ENCODE data around the gene TGIF2. TPM values are rescaled to one million over a fixed set of nuclear protein-coding genes. Genes with fewer than 3 reads are reported as not detected.

TGIF2 gene
- total RNA-seq, 1 experiment from 2014 or later = 81.7 TPM

- H3K36me3 Mint-ChIP-seq (ENCODE audit: insufficient read depth in 1 of 3, low read depth in 3 of 3) = peaks cover 10 to 19% (median 16%) of the 10 kb centered on the region in 3 experiments; a peak in 6 of 7 replicates
Measured at GRCh38 chr20:36574366-36575135, 1.2 kb downstream of the TGIF2 start.

More at GRCh38 chr20:36574366-36575135, 1.2 kb downstream of the TGIF2 start:
- Histone ChIP-seq H3K4me1 (ENCODE audit: insufficient read depth, low read length) (peaks cover 8% of the 10 kb centered on the region), H4K8ac (replicated peaks; ENCODE audit: insufficient read length, low read depth, low read length) (no peak overlapping the region), H3K9me3 (ENCODE audit: control insufficient read depth, low read depth, low read length) (no peaks in the 10 kb centered on the region), H2AFZ (ENCODE audit: low read length) (no peak overlapping the region), H3K27me3 (ENCODE audit: insufficient read depth, low read length) (no peaks in the 10 kb centered on the region), H3K9ac (ENCODE audit: extremely low read depth, insufficient read length, low read length) (peak overlapping the region; percentile 60), H3T11ph (ENCODE audit: low read length) (no peak overlapping the region), H3K27ac (ENCODE audit: insufficient read length, low read depth, low read length) (no peak overlapping the region), H2BK120ac (ENCODE audit: low read depth, low read length, poor library complexity, severe bottlenecking) (no peak overlapping the region), H2BK20ac (ENCODE audit: low read depth, low read length, poor library complexity, severe bottlenecking) (no peak overlapping the region), H2BK12ac (ENCODE audit: insufficient read length, low read depth, low read length) (no peak overlapping the region), H3K18ac (ENCODE audit: insufficient read length, low read depth, low read length) (peak overlapping the region; percentile 2), H2AK5ac (ENCODE audit: insufficient read length, low read length) (no peak overlapping the region), H3K14ac (ENCODE audit: insufficient read depth, low read length) (peak overlapping the region; percentile 93), H4K20me1 (ENCODE audit: control insufficient read depth, insufficient read depth, insufficient read length) (no peaks in the 10 kb centered on the region), H3K4ac (ENCODE audit: low read depth, low read length) (no peak overlapping the region; the same call in 1 of the 2 replicates), H3K4me2 (ENCODE audit: insufficient read depth, insufficient read length, low read length) (peak overlapping the region; percentile 78), H4K5ac (ENCODE audit: insufficient read length, low read depth, low read length) (no peak overlapping the region), H3K56ac (ENCODE audit: insufficient read length, low read depth, low read length) (no peak overlapping the region), H2BK5ac (ENCODE audit: insufficient read length, low read length) (no peak overlapping the region), H3K23me2 (ENCODE audit: insufficient read length, low read depth, low read length, poor library complexity, severe bottlenecking) (peaks cover 30% of the 10 kb centered on the region), H2BK15ac (ENCODE audit: low read depth, low read length) (no peak overlapping the region), H3K23ac (ENCODE audit: insufficient read length, low read depth, low read length) (no peak overlapping the region), H4K91ac (ENCODE audit: insufficient read length, low read depth, low read length) (no peak overlapping the region), H3K79me2 (ENCODE audit: insufficient read depth, low read length) (peaks cover 12% of the 10 kb centered on the region; the same call in 1 of the 2 replicates), H3K79me1 (ENCODE audit: insufficient read depth, low read depth, low read length, poor library complexity, severe bottlenecking) (no peaks in the 10 kb centered on the region)
- WGBS (ENCODE audit: extremely low coverage, insufficient read length, low lambda C conversion rate) = no CpG with 5 or more reads among the region's 69 CpGs
- TF ChIP-seq CTCF (conservative IDR thresholded peaks at IDR 0.05) = no peak
- peak overlapping the region; percentile 16 to 89 (median 33); a peak in 5 of 7 replicates for H3K27ac Mint-ChIP-seq
- DNase-seq = peak; percentile 55
- no peaks in the 10 kb centered on the region; a peak in 1 of 5 replicates for H3K9me3 Mint-ChIP-seq
- no peaks in the 10 kb centered on the region for H3K27me3 Mint-ChIP-seq (ENCODE audit: low read depth)
- peaks cover 49 to 50% of the 10 kb centered on the region in 2 experiments for H3K4me1 Mint-ChIP-seq
- H3K4me3 Mint-ChIP-seq = peak overlapping the region; percentile 89 to 92
